GM19455 (cell line): ENCODE results near the gene ITGAE.

ENCODE experiments used
- ATAC-seq: cut with Tn5 transposase; IDR thresholded peaks from one replicate; pipeline ENCODE4 v1.9.1; 2021; ENCODE audit not compliant: unreplicated experiment

The ITGAE gene

DNA sequence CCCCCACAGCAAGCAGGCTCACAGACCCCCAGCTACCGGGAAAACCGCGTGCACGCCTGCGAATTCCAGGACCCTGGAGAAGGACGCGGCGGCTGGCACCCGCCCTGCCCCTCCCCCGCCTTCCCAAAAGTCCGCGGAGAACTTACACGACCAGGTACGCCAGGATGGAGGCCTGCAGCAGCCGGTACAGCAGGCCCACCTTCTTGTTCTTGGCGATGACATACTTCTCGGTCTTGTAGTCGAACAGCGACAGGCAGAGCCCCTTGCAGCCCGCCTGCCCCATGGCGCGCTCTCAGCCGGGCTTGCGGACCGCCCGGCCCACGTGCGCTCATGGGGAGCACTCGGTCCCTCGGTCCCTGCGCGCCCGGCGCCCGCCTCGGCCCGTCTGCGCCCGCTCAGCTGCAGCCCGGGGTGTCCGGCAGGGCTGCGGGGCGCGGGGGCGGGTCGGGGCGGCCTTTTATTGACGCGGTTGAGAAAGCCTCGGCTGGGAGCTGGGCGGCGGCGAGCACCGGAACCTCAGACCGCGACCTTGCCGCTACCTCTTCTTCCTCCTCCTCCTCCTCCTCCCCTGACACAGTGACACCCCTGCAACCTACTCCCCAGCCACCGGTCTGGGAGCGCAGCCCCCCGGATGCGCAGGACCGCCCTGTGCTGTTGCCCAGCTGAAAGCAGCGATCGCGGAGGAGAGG is 105.1 kb downstream of the ITGAE start, which contains the start of gene P2RX5:
Gene P2RX5 (minus strand): TSS at position 433 of the 689 bp plus-strand sequence. CDS start 150 bp downstream, at position 283.
- no peak for ATAC-seq

DNA sequence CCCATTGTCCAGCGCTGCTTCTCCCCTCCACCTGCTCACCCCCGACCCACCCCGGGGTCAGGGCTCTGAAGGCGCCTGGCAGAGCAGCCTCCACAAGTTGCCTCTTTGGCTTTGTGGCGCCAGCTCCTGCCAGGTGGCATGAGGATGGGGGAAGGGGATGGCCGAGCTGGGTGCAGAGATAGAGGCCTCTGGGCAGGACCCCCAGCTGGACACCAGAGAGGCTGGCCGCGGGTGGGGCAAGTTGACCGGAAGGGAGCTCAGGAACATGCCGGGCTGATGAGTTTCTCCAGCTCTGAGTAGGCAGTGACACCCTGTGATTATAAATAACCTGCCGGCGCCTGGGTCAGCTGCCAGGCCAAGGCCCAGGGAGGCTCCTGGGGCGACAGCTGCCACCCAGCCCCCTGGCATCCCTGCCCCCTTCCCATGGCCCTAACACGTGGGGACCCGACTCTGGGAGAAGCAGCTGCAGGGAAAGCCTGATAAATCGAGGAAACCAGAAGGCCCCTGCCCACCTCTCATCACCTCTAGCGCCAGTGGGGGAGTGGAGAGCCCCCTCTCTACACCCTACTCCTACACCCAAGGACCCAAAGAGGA is 105.8 kb downstream of the ITGAE start:
- ATAC-seq = no peak

DNA sequence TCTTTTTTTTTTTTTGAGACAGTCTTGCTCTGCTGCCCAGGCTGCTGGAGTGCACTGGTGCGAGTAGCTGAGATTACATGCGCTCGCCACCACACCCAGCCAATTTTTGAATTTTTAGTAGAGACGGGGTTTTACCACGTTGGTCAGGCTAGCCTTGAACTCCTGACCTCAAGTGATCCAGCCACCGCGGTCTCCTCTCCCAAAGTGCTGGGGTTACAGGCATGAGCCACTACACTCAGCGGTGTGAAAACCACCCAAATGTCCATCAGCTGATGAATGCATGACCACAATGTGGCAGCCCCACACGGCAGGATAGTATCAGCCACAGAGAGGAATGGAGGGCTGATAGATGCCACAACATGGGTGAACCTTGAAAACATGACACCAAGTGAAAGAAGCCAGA is 107.2 kb downstream of the ITGAE start:
- ATAC-seq = no peak

DNA sequence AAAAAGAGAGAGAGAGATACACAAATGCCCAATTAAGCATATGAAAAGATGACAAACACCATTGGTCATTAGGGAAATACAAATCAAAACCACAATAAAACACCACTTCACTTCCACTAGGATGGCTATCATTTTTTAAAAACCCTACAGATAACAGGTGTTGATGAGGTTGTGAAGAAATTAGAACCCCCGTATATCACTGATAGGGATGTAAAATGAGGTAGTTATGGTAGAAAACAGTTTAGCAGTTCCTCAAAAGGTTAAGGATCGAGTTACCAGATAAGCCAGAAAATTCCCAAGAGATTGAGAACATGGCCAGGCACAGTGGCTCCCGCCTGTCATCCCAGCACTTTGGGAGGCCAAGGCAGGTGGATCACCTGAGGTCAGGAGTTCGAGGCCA is 107.8 kb downstream of the ITGAE start:
- ATAC-seq = no peak

DNA sequence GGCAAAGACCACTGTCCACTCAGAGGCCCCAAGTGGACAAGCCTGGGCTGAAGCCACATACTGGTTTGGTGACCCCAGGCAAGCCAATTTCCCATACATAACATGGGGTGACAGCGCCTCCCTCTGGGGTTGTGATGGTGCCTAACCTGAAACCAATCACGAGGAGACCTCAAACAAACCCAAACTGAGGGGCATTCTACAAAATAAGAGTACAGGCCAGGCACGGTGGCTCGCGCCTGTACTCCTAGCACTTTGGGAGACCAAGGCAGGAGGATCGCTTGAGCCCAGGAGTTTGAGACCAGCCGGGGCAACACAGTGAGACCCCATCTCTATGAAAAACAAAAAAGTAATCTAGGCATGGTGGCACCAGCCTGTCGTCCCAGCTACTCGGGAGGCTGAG is 108.6 kb downstream of the ITGAE start:
- ATAC-seq = no peak

DNA sequence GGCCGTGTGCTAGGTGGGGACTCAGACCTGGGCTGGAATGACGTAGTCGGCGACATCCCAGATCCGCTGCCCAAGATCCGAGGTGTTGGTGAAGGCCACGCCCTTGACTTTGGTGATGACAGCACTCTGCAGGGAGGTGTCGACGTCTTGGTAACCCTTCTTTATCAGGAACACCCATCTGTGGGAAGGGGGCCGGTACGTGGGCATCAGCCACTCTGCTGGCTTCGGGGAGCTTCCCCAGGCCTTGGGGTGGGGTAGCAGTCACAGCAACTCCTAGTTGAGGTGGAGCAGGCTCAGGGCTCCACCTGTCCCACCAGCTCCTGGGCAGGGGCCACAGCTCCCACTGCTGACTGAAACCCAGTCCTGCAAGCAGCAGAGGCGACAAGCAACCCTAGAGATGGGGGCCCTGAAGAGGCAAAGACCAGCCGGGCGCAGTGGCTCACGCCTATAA is 109.3 kb downstream of the ITGAE start:
- ATAC-seq = no peak

DNA sequence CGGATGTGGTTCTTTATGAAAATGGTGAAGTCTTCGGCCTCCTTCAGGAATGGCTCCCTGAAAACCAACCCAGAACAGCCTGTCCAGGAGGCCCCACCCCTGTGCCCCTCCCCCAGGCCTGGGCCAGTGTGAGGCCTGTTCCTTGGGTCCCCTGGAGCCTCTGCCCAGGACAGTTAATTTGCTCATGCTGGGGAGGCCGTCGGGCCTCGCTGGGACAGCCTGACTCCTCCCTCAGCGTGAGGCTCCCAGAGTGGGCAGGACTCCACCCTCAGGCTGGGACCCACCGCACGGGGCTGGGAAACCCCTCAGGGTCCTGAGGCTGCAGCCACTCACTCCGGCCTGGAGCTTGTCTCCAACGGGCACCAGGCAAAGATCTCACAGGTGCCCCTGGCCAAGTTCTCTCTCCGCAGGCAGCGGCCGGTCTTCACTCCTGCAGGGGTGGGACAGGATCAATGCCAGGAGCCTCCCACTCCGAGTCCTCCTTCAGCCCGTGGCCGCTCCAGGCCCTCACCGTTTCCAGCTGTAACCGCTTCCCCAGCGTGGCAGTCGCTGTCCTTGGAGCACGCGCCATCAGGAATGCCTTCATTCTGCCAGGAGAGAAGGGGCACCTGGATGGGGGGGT is 110.8 kb downstream of the ITGAE start:
- no peak for ATAC-seq

DNA sequence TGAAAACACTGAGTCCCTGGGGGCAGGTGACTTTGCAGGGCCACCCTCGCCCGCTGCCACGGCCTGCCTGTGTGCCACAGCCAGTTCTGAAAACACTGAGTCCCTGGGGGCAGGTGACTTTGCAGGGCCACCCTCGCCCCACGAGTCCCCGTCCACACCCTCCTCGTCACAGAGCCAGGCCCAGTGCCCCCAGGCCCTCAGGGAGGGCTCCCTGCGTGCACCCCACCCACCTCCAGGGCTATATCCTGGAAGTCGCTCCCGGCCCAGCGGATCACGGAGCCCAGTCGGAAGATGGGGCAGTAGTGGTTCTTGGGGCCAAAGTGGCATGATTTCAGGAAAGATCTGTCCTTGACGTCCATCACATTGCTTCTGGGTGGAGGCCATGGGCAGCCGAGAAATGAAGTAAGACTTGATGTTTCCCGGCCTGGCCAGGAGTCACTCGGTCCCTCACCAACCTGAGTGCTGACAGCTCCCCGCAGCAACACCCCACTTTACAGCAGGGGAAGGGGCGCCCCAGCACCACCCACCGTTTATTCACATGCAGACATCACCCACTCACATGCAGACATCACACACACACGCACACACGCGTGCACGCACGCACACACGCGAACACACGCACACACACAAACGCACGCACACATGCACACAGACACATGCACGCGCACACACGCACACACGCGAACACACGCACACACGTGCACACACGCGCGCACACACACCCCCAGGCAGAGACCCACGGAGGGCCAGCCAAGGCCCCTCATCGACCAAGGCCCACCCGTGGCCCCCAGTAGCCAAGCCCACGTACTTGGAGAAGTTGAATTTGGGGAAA is 111.5 kb downstream of the ITGAE start:
- no peak for ATAC-seq

DNA sequence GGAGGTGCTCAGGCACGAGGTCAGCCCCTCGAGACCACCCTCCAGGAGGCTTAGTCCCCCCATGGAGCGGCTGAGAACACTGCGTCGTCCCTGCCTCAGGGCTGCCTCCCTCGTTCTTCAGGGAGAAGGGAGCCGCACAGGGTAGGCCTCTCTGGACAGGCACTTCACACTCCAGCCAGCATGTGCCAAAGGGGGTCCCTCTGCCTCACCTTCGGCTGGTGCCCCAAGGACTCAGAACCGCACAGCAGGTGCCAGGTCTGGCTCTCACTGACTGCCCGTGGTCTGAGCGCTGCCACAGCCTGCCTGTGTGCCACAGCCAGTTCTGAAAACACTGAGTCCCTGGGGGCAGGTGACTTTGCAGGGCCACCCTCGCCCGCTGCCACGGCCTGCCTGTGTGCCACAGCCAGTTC is 112.1 kb downstream of the ITGAE start:
- ATAC-seq = no peak

DNA sequence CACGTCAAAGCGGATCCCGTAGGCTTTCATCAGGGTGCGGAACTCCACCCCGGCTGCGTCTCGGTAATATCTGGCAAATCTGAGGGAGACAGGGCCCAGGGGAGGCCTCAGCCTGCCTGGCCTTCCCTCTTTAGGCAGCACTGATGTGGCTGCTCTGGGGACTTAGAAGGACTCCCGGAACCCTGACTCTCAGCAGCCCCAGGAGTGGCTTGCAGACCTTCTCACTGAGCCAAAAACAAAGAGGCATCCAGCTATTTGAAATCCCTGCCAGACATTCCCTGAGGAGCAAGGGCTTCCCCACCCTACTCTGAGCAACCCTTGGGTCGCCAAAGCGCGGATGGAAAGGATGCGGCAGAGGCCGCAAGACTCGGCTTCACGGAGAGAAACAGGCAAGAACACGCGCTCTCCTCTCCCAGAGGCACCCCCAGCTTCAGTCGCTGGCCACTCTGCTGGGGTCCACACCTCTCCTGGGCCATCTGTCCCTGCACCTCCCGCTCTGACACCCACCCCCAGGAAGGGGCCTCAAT is 112.9 kb downstream of the ITGAE start:
- ATAC-seq = no peak

DNA sequence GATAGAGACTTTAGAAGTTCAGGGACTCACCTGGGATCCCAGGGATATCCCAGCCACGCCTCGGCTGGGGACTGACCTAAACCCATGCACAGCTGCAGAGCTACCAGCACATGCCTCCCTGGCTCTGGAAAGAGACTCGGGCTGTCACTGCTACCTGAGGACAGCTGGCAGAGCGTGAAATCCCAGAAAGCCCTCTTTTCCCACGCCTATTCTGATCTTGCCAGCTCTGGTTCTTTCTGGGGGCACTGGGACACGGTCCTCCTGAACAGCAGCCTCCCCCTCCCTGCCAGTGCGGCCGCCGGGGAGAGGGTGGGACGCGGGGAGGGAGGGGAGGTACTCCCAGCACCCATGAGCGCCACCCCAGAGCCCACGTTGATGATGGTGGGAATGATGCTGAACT is 115.8 kb downstream of the ITGAE start:
- no peak for ATAC-seq

DNA sequence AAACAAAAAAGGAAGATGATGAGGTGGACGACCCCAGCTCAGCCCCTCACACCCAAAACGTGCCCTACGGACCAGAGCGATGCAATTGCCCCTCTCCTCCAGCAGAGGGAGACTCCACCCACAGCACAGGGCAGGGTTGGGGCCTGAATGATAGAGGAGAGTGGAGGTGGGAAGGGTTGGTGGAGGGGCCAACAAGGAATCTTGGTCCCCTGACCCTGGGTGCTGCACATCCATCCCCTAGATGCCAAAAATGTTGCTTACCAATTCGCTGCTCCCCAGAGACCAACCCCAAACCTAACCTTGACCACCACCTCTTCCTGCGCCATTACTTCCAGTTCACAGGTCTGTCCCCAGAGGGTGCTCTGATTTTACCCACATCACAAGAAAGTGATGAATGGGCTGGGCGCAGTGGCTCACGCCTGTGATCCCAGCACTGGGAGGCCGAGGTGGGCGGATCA is 117.9 kb downstream of the ITGAE start:
- ATAC-seq = peak; percentile 64

DNA sequence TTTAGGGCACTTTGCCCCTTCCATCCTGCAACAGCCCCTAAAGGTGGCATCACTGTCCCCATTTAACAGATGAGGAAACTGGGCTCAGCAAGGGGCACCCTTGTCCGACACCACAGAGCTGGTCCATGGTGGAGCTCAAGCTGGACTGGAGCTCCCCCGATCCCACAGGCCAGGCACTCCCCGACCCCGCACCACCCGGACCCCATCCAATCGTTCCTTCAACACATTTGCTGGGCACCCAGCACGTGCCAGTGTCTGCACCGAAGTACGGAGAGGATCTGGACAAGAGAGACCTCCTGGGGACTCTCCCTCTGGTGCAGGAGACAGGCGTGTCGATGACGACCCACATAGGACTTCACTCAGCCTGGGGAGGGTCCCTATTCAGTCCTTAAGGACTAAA is 119.0 kb downstream of the ITGAE start:
- ATAC-seq = no peak

DNA sequence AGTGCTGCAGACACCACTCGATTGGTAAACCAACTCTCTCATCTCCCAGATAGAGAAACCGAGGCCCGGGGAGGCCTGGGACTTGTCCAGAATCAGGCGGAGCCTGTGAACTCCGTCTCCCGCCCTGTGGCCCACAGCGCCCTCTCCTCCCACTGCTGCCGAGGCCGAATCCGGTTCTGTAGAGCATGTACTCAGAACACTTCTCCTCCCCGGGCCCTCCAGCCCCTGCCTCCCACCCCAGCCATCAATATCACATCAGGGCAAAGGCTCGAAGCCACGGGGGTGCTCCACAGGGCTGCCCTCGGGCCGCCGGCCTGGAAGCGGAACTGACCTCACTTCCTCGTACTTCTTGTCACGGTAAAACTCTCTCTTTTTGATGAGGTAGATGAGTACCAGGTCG is 119.4 kb downstream of the ITGAE start:
- ATAC-seq = no peak

DNA sequence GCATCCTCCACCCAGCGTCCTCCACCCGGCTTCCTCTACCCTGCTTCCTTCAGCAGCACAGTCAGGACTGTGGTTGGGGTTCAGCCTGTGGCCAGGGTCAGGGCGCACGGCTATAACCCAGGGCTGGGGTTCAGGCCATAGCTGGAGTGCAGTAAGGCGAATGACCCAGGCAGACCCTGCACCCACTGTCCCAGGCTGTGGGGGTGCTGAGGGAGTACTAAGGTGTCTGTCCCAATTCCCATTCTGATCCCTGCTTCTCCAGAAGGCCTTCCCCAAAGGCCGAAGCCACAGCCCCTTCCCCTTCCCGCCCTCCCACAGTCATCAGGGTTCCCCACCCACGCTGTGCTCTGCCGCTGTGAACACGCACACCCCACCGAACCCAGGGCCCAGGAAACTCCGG is 119.9 kb downstream of the ITGAE start:
- no peak for ATAC-seq

DNA sequence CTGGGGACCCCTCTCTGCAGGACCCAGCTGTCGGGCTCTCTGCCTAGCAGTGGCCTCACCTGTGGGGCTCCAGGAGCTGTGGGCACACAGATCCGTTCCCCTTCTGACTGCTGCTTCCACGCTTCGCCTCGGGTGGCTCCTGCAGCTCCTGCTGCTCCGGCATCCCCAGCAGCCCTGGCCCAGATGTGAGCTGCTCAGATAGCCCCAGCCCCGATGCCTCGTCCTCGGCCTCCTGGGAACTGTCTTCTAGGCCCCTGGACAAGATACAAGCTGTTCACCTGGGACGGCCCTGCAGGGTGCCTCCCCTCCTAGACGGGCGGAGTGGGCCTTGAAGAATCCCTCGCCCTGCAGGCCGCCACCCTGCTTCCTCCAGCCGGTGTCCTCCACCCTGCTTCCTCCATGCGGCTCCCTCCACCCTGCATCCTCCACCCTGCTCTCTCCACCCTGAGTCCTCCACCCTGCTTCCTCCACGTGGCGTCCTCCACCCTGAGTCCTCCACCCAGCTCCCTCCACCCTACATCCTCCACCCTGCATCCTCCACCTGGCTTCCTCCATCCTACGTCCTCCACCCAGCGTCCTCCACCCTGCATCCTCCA is 121.4 kb downstream of the ITGAE start:
- no peak for ATAC-seq

DNA sequence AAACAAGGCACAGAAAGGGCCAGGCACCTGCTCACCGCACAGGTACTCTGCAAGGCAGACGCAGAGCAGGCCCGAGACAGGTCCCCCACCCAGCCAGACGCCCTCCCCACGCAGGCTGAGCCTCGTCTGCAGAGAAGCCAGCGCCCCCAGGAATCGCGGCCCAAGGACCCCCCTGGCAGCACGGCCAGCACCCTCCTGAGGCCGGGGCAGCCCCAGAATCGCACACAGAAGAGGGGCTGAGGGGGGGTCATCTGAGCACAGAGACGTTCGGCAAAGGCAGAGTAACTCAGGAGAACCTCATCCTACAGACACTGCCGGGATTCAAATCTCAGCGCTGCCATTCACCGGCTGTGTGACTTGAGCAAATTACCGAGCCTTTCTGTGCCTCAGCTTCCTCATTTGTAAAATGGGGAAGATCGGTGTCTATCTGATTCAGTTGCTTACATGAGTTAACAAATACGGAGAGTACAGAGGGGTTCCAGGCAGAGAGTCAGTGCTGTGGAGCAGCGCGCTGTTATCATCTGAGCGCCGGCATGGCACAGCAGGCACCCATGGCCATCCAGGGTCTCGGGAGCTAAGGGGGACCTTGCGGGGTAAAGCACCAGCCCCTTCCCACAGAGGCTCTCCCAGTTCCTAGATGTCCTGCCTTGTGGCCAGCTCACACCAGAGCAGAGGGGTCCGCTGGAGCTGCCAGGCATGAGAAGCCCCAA is 122.0 kb downstream of the ITGAE start:
- no peak for ATAC-seq

DNA sequence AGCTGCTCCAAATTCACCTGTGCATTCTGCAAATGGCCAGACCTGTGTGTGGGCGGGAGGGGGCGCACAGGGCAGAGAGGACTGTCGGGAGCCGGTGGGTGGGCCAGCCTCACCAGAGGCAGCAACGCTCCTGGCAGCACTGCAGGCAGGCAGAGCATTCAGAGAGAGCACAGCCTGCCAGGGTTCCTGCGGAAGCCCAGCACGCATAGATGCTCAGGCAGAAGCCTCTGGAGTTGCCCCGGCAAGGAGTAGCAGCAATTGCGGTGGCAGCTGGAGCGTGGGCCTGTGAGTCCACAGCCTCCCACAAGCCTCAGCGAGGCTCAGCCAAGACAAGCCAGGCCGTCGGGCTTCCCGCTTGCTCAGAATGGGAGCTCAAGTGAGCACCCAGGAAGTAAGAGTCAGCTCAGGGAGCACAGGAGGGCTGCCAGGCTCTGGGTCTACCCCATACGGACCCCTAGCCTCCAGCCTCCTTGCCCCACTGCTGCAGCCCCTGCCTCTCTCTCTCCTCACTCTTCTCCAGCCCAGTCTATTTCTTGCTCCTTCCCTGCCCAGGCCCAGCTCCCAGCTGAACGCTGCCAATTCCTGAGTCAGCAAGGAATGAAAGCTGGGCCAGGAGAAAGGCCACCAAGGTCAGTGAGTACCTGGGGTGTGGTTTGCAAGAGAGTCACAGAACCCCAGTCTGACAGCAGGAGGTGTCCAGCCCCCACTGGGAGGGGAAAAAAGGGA is 122.7 kb downstream of the ITGAE start:
- no peak for ATAC-seq

DNA sequence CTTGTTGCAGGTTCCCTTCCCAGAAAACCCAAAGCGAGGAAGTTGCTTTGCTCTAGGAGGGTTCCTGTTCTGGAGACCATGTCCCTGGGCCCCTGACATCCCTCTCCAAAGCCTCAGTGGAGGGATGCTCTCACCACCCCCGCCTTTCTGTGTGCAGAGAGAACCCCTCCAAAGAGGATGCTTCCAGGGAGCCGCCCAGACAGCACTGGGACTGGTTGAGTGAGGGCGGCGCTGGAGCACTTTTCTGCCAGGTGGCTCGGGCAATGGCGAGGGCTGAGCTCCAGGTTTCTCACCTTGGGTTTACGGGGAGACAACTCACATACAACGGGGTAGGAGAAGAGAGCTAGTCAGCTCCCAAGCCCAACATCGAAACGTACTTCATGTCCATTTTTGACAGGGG is 125.1 kb downstream of the ITGAE start:
- ATAC-seq = no peak
